GM18951 (cell line): ENCODE data around the gene CARD19.
A peak's percentile ranks its signal among the peaks of the same experiment; 100 is the strongest.

ENCODE experiments used
- POLR2A ChIP-seq: IDR thresholded peaks from 4 replicates; pipeline ENCODE4 v1.6.1; 2011; ENCODE audit warnings: mild to moderate bottlenecking; ENCODE audit not compliant: insufficient read length, insufficient read depth; ENCODE audit errors: extremely low read depth
- in situ Hi-C: fragments of 300-500 bp; cut with MboI; formaldehyde crosslinking; loops from one replicate; pipeline ENCODE4 v1.12.0; 2022; ENCODE audit warnings: low sequenced_read_pairs, mixed read lengths, inconsistent platforms; ENCODE audit not compliant: unreplicated experiment

CARD19 gene

DNA sequence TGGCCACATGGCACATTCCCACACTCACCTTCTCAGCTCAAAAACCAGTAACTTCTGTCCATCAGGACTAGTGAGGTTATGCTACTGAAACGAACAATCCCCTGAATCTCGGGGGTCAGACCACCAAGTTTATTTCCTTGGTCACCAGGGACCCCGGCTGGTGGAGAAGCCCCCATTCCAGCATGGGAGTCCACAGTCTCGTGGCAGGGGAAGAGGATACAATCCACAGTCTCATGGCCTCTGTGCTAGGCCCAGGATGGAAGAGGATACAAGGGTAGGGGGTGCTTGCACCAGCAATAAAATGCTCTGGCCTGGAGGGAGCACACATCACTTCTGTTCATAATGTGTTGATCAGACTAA lies 7.4 kb upstream of the CARD19 start:
- in situ Hi-C loops: no loop called here

GRCh38 chr9:93089024-93089423 lies 7.0 kb upstream of the CARD19 start:
- no peak for TF ChIP-seq POLR2A
- in situ Hi-C loops: no loop called here

More for the DNA sequence above, 7.4 kb upstream of the CARD19 start:
- TF ChIP-seq POLR2A: no peak

DNA sequence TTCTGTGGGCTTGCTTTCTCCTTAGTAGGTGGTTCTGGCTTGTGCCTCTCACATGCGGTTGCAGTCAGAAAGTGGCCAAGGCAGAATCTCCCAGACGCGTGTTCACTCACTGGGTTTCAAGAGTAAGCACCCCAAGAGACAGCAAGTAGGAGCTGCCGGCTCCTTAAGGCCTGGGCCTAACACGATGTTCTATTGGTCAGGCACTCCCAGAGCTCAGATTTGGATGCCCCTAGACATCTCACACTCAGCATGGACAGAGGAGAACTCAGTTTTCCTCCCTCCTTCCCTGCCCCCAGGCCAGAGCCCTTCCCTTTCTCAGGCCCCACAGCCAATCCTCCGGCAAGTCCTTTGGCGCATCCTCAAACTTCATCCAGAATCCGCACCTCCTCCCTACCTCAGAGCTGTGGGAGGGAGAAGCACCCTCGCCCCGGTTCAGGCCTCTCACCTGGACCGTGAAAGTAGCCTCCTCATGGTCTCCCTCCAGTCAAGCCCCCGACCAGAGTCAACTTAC lies 6.5 kb upstream of the CARD19 start:
- in situ Hi-C loops: no loop called here

DNA sequence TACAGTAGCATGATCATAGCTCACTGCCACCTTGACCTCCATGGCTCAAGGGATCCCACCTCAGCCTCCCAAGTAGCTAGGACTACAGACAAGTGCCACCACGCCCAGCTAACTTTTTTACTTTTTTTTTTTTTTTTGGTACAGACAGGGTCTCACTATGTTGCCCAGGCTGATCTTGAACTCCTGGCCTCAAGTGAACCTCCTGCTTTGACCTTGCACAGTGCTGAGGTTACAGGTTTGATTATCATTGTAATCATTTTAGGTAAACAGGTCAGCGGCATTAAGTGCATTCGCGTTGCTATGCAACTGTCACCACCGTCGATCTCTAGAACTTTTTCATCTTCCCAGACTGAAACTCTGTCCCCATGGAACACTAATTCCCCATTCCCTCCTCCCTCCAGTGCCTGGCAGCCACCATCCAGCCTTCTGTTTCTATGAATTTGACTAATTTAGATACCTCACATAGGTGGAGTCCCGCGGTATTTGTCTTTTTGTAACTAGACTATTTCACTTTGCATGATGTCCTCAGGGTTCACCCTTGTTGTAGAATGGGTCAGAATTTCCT lies 5.8 kb upstream of the CARD19 start:
- no peak for TF ChIP-seq POLR2A
- in situ Hi-C loops: no loop called here

More for the DNA sequence above, 6.5 kb upstream of the CARD19 start:
- TF ChIP-seq POLR2A: no peak

GRCh38 chr9:93091056-93091452 lies 5.0 kb upstream of the CARD19 start:
- in situ Hi-C loops: no loop called here

DNA sequence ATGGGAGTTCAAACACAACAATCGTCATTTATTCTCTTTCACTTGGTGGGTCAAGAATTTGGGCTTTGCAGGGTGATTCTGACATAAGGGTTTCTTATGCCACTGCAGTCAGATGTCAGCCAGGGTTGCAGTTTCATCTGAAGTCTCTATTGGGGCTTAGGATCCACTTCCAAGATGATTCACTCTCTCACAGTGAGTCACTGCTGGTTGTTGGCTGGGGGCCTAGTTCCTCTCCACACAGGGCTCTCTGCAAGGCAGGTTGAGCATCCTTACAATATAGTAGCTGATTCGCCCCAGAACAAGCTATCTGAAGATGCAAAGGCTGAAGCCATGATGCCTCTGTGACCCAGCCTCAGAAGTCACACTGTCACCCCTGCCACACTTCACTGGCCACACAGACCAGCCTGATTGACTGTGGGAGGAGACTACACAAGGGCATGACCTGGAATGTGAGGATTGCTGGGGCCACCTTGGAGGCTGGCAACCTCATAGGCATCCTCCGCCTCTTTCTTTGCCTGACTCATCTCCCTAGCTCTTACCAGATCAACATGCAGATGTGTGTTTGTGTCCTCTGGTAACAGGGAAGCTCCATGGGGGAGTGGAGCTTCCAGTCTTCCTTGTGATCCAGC lies 4.5 kb upstream of the CARD19 start:
- TF ChIP-seq POLR2A: no peak
- in situ Hi-C loops: no loop called here

More at GRCh38 chr9:93091056-93091452, 5.0 kb upstream of the CARD19 start:
- no peak for TF ChIP-seq POLR2A

DNA sequence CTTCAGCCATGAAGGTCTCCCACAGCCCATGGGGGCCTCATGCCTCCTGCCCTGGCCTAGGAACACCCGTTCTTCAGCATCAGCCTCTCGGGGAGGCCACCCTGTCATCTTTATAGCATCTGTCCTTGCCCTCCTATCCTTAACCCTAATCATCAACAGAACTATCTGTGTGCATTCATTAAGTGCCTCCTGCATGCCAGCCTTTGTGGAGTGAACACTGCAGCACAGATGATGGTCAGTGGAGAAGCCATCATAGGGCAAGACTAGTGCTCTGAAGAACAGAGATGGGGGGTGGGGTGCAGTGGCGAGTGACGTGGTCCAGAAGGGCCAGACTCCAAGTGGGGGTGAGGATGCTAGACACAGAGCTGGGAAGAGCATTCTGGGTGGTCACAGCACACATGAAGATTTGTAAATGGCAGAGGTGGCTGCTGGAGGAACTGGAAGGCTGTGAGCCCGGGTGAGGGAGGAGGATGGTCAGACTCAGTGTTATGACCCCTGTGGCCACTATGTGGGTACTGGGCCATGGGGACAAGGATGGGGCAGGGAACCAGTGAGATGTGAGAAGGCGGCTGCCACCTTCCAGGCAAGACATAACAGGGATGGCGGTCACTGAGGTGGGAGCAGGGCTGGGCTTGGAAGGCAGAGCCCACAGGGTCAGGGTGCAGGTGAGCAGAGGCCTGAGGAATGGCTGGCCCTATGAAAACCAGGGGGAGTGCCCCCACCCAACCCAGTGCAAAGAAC lies 3.6 kb upstream of the CARD19 start:
- in situ Hi-C loops: no loop called here
- TF ChIP-seq POLR2A: no peak

DNA sequence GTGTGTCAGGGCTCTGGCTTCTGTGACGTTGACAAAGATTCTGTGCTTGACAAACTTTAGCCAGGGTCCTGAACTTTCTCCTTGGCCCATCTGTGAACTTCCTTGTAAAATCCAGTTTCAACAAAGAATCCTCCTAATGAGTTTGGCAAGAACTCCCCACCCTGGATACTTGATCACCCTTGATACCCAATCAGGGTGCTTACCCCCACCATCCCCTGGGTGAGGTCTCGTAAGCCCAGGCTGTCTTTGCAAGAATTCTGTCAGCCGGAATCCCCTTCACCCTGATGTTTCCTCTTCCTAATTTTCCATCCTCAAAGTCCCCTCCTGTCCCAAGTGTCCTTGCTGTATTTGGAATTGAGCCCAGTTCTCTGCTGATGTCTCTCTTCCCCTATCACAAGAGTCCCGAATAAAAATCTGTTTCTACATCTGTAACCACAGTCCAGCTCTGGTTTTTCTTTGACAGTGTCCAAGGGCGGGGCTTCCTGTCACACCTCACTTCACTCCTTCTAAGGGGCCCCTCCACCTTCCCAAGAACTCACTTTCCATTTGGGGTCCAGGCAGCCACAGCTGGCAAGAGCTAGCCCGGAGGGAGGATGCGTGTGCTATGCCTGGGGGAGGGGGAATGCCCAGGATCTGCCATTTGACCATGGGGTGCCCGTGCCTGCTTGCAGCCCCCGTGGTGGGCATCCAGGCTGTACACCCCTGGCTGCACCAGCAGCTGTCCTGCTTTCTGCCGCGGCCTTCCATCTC lies 2.7 kb upstream of the CARD19 start:
- TF ChIP-seq POLR2A: peak; percentile 49
- in situ Hi-C loops: no loop called here

DNA sequence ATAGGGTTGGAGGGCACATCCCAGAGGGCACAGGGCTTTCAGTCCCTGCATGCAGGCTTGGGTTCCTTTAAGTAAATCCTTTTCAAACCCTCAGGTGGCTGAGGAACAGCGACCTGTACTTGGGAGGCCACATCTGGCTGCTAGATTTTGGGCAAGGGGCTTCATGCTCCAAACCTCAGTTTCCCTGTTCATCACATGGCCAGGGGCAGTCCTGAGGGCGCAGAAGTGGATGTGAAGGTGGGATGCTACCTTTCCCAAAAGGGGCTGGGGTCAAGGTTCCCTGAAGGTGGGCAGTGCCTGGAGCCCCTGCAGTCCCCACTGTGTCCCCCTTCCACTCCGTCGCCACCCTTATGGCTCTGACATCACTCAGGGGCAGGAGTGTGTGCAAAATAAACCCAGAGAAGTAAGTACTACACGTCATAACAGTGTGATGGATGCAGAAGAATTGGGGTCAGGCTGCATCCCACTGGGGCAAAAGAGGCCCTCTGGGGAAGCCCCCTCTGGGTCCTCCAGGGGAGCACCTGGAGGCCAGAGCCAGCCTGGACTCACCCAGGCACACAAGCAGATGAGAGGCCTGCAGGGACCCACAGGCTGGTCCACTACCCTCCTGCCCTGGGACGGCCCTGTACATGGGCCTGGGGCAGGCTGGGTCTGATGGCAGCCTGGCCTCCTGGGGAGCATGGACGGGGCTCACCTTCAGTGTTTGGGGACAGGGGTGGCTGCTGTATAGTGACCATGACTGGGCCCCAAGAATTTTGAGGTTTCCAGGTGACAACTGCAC lies 1.9 kb upstream of the CARD19 start:
- in situ Hi-C loops: no loop called here
- no peak for TF ChIP-seq POLR2A

GRCh38 chr9:93094658-93095204 lies 1.3 kb upstream of the CARD19 start:
- TF ChIP-seq POLR2A: no peak
- in situ Hi-C loops: no loop called here

DNA sequence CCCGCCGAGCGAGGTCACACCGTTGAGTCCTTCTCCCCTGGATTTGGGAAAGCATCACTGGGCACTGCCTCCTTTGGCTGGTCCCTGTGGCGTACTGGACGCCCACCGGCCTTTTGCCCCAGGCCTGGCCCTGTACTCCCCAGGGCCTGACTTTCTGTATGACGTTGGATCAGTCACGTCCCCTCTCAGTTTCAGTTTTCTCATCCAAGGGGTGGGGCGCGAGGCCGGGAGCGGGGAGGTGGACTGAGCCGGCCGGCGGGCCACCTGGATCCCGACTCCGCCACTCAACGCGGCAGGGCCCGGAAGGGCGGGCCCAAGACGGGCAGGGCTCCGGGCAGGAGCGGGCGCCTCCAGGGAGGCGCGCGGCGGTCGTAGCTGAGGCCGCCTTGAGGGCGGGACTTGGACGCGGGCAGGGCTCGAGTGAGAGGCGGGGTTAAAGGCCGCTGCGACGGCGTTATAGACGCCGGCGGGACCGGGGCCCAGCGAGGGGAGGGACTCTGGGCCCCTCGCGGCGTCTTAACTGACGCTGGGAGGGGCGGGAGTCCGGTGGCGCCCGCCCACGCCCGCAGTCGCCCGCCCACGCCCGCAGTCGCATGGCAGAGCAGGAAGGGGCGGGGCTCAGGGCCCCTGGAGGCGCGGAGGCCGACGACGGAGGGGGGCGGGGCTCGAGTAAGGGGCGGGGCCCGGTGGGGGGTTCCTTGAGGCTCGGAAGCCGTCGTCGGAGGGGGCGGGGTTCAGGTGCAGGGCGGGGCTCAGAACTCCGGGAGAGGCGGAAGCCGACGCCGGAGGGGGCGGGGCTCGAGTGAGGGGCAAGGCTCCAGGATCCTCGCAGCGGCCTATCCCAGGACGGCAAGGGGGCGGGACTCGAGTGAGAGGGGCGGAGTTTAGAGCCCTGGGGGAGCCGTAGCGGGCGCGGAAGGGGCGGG lies 549 bp upstream of the CARD19 start:
- TF ChIP-seq POLR2A: peak; percentile 71
- in situ Hi-C loops: no loop called here
